Colonic mucosa (tissue), 4 donors: Measurements from ENCODE around the gene PTCRA. TPM values are rescaled to one million over a fixed set of nuclear protein-coding genes. Genes with fewer than 3 reads are reported as not detected.

Experiments used
- DNase-seq: peaks from one replicate; pipeline ENCODE4 v3.0.0-alpha.2; 2020
- H3K27ac ChIP-seq: fragments of 200-600 bp; one replicate; pipeline ENCODE4 v1.8.0; 2021
- H3K27me3 ChIP-seq: fragments of 200-600 bp; one replicate; pipeline ENCODE4 v1.8.0; 2021
- H3K36me3 ChIP-seq: fragments of 200-600 bp; one replicate; pipeline ENCODE4 v1.8.0; 2021
- H3K4me1 ChIP-seq: fragments of 200-600 bp; one replicate; pipeline ENCODE4 v1.8.0; 2021; ENCODE audit warnings: mild to moderate bottlenecking
- H3K4me3 ChIP-seq: fragments of 200-600 bp; one replicate; pipeline ENCODE4 v1.8.0; 2021
- H3K9ac ChIP-seq, 2 donors: one replicate each; pipeline ENCODE4 v1.7.0; 2013; ENCODE audit warnings: control low read depth in 2 of 2, low read depth in 2 of 2, low read length in 2 of 2
- H3K9me3 ChIP-seq: fragments of 200-600 bp; one replicate; pipeline ENCODE4 v1.8.0; 2021
- intact Hi-C: fragments of 100-400 bp; cut with DNase I; formaldehyde crosslinking; loops from one replicate; pipeline ENCODE4 v1.14.1; 2022
- total RNA-seq, 2 donors: library from RNA; stranded (reverse); fragmentation: NEBNext Ultra II Directional in 1 of 2; extraction: Animal tissue kit (Norgen Biotek cat#: 25700) in 1 of 2; gene quantifications; one replicate each; pipeline ENCODE4 v1.2.1, GENCODE V29; 2021
- TF ChIP-seq, protein P1 (sequence below): fragments of 200-600 bp; IDR thresholded peaks from one replicate; pipeline ENCODE4 v1.8.0; 2022; ENCODE audit warnings: antibody characterized with exemption, mild to moderate bottlenecking
- donor health status: healthy.
- donor health status: DM: no; HTN: no; CAD: no.
- donor health status: DM: no; HTN: no; CAD: no.

The PTCRA gene
- total RNA-seq, 2 donors from 2014 or later, result not detected

- Histone ChIP-seq H3K4me3 (no peak overlapping the region), H3K9me3 (no peaks in the 10 kb centered on the region), H3K9ac (no peak overlapping the region), H3K4me1 (no peaks in the 10 kb centered on the region), H3K36me3 (no peaks in the 10 kb centered on the region), H3K27me3 (no peaks in the 10 kb centered on the region), H3K27ac (no peak overlapping the region)
- DNase-seq, result no peak
- intact Hi-C loops, result no loop called here
- TF ChIP-seq, protein P1, sequence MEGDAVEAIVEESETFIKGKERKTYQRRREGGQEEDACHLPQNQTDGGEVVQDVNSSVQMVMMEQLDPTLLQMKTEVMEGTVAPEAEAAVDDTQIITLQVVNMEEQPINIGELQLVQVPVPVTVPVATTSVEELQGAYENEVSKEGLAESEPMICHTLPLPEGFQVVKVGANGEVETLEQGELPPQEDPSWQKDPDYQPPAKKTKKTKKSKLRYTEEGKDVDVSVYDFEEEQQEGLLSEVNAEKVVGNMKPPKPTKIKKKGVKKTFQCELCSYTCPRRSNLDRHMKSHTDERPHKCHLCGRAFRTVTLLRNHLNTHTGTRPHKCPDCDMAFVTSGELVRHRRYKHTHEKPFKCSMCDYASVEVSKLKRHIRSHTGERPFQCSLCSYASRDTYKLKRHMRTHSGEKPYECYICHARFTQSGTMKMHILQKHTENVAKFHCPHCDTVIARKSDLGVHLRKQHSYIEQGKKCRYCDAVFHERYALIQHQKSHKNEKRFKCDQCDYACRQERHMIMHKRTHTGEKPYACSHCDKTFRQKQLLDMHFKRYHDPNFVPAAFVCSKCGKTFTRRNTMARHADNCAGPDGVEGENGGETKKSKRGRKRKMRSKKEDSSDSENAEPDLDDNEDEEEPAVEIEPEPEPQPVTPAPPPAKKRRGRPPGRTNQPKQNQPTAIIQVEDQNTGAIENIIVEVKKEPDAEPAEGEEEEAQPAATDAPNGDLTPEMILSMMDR, result no peak
Observed at GRCh38 chr6:42971746-42972327, 56.0 kb downstream of the PTCRA start.

- Histone ChIP-seq H3K27ac (no peak overlapping the region), H3K4me1 (no peaks in the 10 kb centered on the region), H3K9ac (no peak overlapping the region), H3K36me3 (no peaks in the 10 kb centered on the region), H3K9me3 (no peaks in the 10 kb centered on the region), H3K4me3 (no peak overlapping the region), H3K27me3 (no peaks in the 10 kb centered on the region)
- intact Hi-C loops, result no loop called here
- DNase-seq, result no peak
- TF ChIP-seq, protein P1, result no peak
Observed at GRCh38 chr6:42973926-42974325, 58.1 kb downstream of the PTCRA start.

- H3K4me1 ChIP-seq, result peaks cover 6% of the 10 kb centered on the region
- no peaks in the 10 kb centered on the region for H3K27me3 ChIP-seq
- no peak for DNase-seq
- H3K27ac ChIP-seq, result no peak overlapping the region
- no peaks in the 10 kb centered on the region for H3K36me3 ChIP-seq
- H3K9ac ChIP-seq, result no peak overlapping the region
- H3K9me3 ChIP-seq, result no peaks in the 10 kb centered on the region
- intact Hi-C loops, result no loop called here
- TF ChIP-seq, protein P1, result no peak
- no peak overlapping the region for H3K4me3 ChIP-seq
Observed at GRCh38 chr6:42974919-42975505, 59.2 kb downstream of the PTCRA start.

Other genes with a start within 250 kb of the PTCRA start
- under 1 TPM; 0.32 to 0.35 TPM for gene PRPH2, start 193.5 kb upstream of the PTCRA start, total RNA-seq
- gene TBCC, start 169.9 kb upstream of the PTCRA start, total RNA-seq, result 10 to 100 TPM; 24.2 to 24.8 TPM
- 10 to 100 TPM; 11.5 to 15.3 TPM for gene BICRAL, start 134.0 kb upstream of the PTCRA start, total RNA-seq
- gene RPL7L1, start 36.4 kb upstream of the PTCRA start, total RNA-seq, result 10 to 100 TPM; 46.4 to 67.4 TPM
- 10 to 100 TPM; 31.1 to 47.9 TPM for gene CNPY3, start 13.4 kb downstream of the PTCRA start, total RNA-seq
- gene GNMT, start 44.7 kb downstream of the PTCRA start, total RNA-seq, result under 1 TPM in 1 of 2 donors, not detected in 1; 0.96 TPM
- 10 to 100 TPM; 23.3 to 40.3 TPM for gene PEX6, start 63.1 kb downstream of the PTCRA start, total RNA-seq
- 10 to 100 TPM; 38.5 to 49.7 TPM for gene PPP2R5D, start 68.5 kb downstream of the PTCRA start, total RNA-seq
- gene MEA1, start 97.9 kb downstream of the PTCRA start, total RNA-seq, result 10 to 100 TPM; 43.7 to 54.5 TPM
- 10 to 100 TPM; 62.4 to 73.9 TPM for gene KLHDC3, start 98.2 kb downstream of the PTCRA start, total RNA-seq
- 10 to 100 TPM; 35.5 to 61.4 TPM for gene RRP36, start 105.6 kb downstream of the PTCRA start, total RNA-seq
- gene CUL7, start 137.8 kb downstream of the PTCRA start, total RNA-seq, result 10 to 100 TPM; 13.7 to 15.3 TPM
- 100 to 1,000 TPM in 1 of 2 donors, 10 to 100 TPM in 1; 73.2 to 112 TPM for gene MRPL2, start 143.4 kb downstream of the PTCRA start, total RNA-seq
- gene KLC4, start 143.6 kb downstream of the PTCRA start, total RNA-seq, result 100 to 1,000 TPM in 1 of 2 donors, 10 to 100 TPM in 1; 98.8 to 101 TPM
- gene PTK7, start 160.3 kb downstream of the PTCRA start, total RNA-seq, result 10 to 100 TPM; 15.1 to 15.9 TPM